MM.1S (cell line): Measurements from ENCODE around the gene SETD1A.

Experiments used
- DNase-seq: peaks from one replicate; pipeline ENCODE4 v3.0.0-alpha.2; 2015
- H2AFZ ChIP-seq: fragments of 300-600 bp; sonication (generic); 2 replicates; pipeline ENCODE4 v1.6.0; 2016; ENCODE audit warnings: antibody characterized with exemption, low read length
- H3F3A ChIP-seq: fragments of 300-600 bp; sonication (generic); 2 replicates; pipeline ENCODE4 v1.6.1; 2016; ENCODE audit warnings: mild to moderate bottlenecking, antibody characterized with exemption, low read length, moderate library complexity, mixed read lengths; ENCODE audit not compliant: insufficient read depth
- H3K27ac ChIP-seq: fragments of 300-600 bp; sonication (generic); 2 replicates; pipeline ENCODE4 v1.5.1; 2016; ENCODE audit warnings: mild to moderate bottlenecking, low read length
- H3K27me3 ChIP-seq: fragments of 300-600 bp; sonication (generic); replicated peaks from 2 replicates; pipeline ENCODE4 v1.6.0; 2016; ENCODE audit warnings: low read length; ENCODE audit not compliant: insufficient read depth
- H3K36me3 ChIP-seq: fragments of 300-600 bp; sonication (generic); replicated peaks from 2 replicates; pipeline ENCODE4 v1.6.1; 2016; ENCODE audit warnings: mild to moderate bottlenecking, low read length, mixed read lengths; ENCODE audit not compliant: insufficient read depth
- H3K4me1 ChIP-seq: fragments of 300-600 bp; sonication (generic); 2 replicates; pipeline ENCODE4 v1.6.1; 2016; ENCODE audit warnings: low read length, mixed read lengths
- H3K4me2 ChIP-seq: fragments of 300-600 bp; sonication (generic); 2 replicates; pipeline ENCODE4 v1.6.0; 2016; ENCODE audit warnings: low read depth, low read length
- H3K4me3 ChIP-seq: fragments of 300-600 bp; sonication (generic); 2 replicates; pipeline ENCODE4 v1.5.1; 2016; ENCODE audit warnings: low read length, mixed read lengths
- H3K79me2 ChIP-seq: fragments of 300-600 bp; sonication (generic); 2 replicates; pipeline ENCODE4 v1.6.1; 2016; ENCODE audit warnings: mixed run types, low read length, mixed read lengths
- H3K9ac ChIP-seq: fragments of 300-600 bp; sonication (generic); 2 replicates; pipeline ENCODE4 v1.6.1; 2016; ENCODE audit warnings: low read length, mixed read lengths
- H3K9me2 ChIP-seq: fragments of 300-600 bp; sonication (generic); replicated peaks from 2 replicates; pipeline ENCODE4 v1.6.1; 2016; ENCODE audit warnings: mild to moderate bottlenecking, low read length, mixed read lengths; ENCODE audit not compliant: insufficient read depth
- H3K9me3 ChIP-seq: fragments of 300-600 bp; sonication (generic); replicated peaks from 2 replicates; pipeline ENCODE4 v1.6.1; 2016; ENCODE audit warnings: mild to moderate bottlenecking, low read length, mixed read lengths; ENCODE audit not compliant: insufficient read depth
- H4K20me1 ChIP-seq: fragments of 300-600 bp; sonication (generic); 2 replicates; pipeline ENCODE4 v1.6.1; 2016; ENCODE audit warnings: mild to moderate bottlenecking, low read length, moderate library complexity, mixed read lengths; ENCODE audit not compliant: insufficient read depth
- EZH2 ChIP-seq: fragments of 300-600 bp; sonication (generic); optimal IDR thresholded peaks from 2 replicates; pipeline ENCODE3; 2017; ENCODE audit warnings: low read depth, mild to moderate bottlenecking, antibody characterized with exemption, low read length, mixed read lengths
- EZH2phosphoT487 ChIP-seq: fragments of 300-600 bp; sonication (generic); IDR thresholded peaks from 2 replicates; pipeline ENCODE4 v1.6.1; 2018; ENCODE audit warnings: antibody characterized with exemption, low read length
- TF ChIP-seq, protein P1 (sequence below): fragments of 300-600 bp; sonication (generic); IDR thresholded peaks from 2 replicates; pipeline ENCODE4 v1.5.1; 2016; ENCODE audit warnings: antibody characterized with exemption, low read length, mixed read lengths

SETD1A gene

GRCh38 chr16:31005350-31006085, 48.0 kb downstream of the SETD1A start:
- TF ChIP-seq, protein P1, sequence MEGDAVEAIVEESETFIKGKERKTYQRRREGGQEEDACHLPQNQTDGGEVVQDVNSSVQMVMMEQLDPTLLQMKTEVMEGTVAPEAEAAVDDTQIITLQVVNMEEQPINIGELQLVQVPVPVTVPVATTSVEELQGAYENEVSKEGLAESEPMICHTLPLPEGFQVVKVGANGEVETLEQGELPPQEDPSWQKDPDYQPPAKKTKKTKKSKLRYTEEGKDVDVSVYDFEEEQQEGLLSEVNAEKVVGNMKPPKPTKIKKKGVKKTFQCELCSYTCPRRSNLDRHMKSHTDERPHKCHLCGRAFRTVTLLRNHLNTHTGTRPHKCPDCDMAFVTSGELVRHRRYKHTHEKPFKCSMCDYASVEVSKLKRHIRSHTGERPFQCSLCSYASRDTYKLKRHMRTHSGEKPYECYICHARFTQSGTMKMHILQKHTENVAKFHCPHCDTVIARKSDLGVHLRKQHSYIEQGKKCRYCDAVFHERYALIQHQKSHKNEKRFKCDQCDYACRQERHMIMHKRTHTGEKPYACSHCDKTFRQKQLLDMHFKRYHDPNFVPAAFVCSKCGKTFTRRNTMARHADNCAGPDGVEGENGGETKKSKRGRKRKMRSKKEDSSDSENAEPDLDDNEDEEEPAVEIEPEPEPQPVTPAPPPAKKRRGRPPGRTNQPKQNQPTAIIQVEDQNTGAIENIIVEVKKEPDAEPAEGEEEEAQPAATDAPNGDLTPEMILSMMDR, result no peak
- TF ChIP-seq EZH2phosphoT487, result no peak
- no peaks in the 10 kb centered on the region for H3K9me2 ChIP-seq
- no peaks in the 10 kb centered on the region for H4K20me1 ChIP-seq
- H3K9ac ChIP-seq, result no peak overlapping the region
- H3K4me1 ChIP-seq, result no peaks in the 10 kb centered on the region
- H3K36me3 ChIP-seq, result no peaks in the 10 kb centered on the region
- H3K4me3 ChIP-seq, result no peak overlapping the region
- no peak overlapping the region for H3K4me2 ChIP-seq
- H2AFZ ChIP-seq, result no peak overlapping the region
- DNase-seq, result no peak
- no peaks in the 10 kb centered on the region for H3K9me3 ChIP-seq
- peaks cover 91% of the 10 kb centered on the region for H3K27me3 ChIP-seq
- H3K79me2 ChIP-seq, result no peaks in the 10 kb centered on the region
- H3K27ac ChIP-seq, result no peak overlapping the region
- H3F3A ChIP-seq, result no peaks in the 10 kb centered on the region

GRCh38 chr16:31006086-31006385, 48.5 kb downstream of the SETD1A start:
- no peak overlapping the region for H3K4me3 ChIP-seq
- no peak overlapping the region for H3K9ac ChIP-seq
- no peaks in the 10 kb centered on the region for H4K20me1 ChIP-seq
- no peaks in the 10 kb centered on the region for H3K79me2 ChIP-seq
- no peak overlapping the region for H3K4me2 ChIP-seq
- no peaks in the 10 kb centered on the region for H3K4me1 ChIP-seq
- TF ChIP-seq, protein P1, result no peak
- TF ChIP-seq EZH2phosphoT487 (no peak), EZH2 (no peak)
- no peaks in the 10 kb centered on the region for H3K36me3 ChIP-seq
- peaks cover 90% of the 10 kb centered on the region for H3K27me3 ChIP-seq
- no peaks in the 10 kb centered on the region for H3K9me2 ChIP-seq
- DNase-seq, result no peak
- no peaks in the 10 kb centered on the region for H3K9me3 ChIP-seq
- no peaks in the 10 kb centered on the region for H3F3A ChIP-seq
- H3K27ac ChIP-seq, result no peak overlapping the region
- H2AFZ ChIP-seq, result no peak overlapping the region

GRCh38 chr16:31006589-31006988, 49.0 kb downstream of the SETD1A start:
- H2AFZ ChIP-seq, result no peak overlapping the region
- no peaks in the 10 kb centered on the region for H4K20me1 ChIP-seq

More at GRCh38 chr16:31006589-31006988, 49.0 kb downstream of the SETD1A start:
- DNase-seq, result no peak
- H3K4me1 ChIP-seq, result no peaks in the 10 kb centered on the region
- H3K36me3 ChIP-seq, result no peaks in the 10 kb centered on the region
- TF ChIP-seq EZH2 (no peak), EZH2phosphoT487 (no peak)
- TF ChIP-seq, protein P1, result no peak
- no peak overlapping the region for H3K4me2 ChIP-seq
- no peak overlapping the region for H3K27ac ChIP-seq
- H3K9me3 ChIP-seq, result no peaks in the 10 kb centered on the region
- peaks cover 91% of the 10 kb centered on the region for H3K27me3 ChIP-seq
- no peaks in the 10 kb centered on the region for H3F3A ChIP-seq
- H3K9ac ChIP-seq, result no peak overlapping the region
- no peak overlapping the region for H3K4me3 ChIP-seq
- no peaks in the 10 kb centered on the region for H3K79me2 ChIP-seq
- H3K9me2 ChIP-seq, result no peaks in the 10 kb centered on the region
